Nucleus accumbens (tissue), 56 donors: Measurements from ENCODE around the gene COL16A1.
A peak's percentile ranks its signal among the peaks of the same experiment; 100 is the strongest.

Experiments
- DNase-seq, 56 donors: peaks; one replicate each; lab custom pipeline; 2025; lab: John Stamatoyannopoulos, UW

The COL16A1 gene

GRCh38 chr1:31669433-31669785 is 34.4 kb downstream of the COL16A1 start:
- no peak for DNase-seq

GRCh38 chr1:31668303-31668883 is 35.4 kb downstream of the COL16A1 start:
- no peak for DNase-seq

GRCh38 chr1:31667065-31667785 is 36.6 kb downstream of the COL16A1 start:
- no peak for DNase-seq

- DNase-seq, result peak in 25 of 56 donors; percentile 9 to 74 (median 49)
Measured at GRCh38 chr1:31666263-31666963, 37.4 kb downstream of the COL16A1 start.

GRCh38 chr1:31665234-31665878 is 38.5 kb downstream of the COL16A1 start:
- DNase-seq, result no peak

GRCh38 chr1:31664528-31664927 is 39.3 kb downstream of the COL16A1 start:
- DNase-seq, result no peak

GRCh38 chr1:31663622-31664452 is 40.0 kb downstream of the COL16A1 start:
- peak in 42 of 56 donors; percentile 8 to 75 (median 36) for DNase-seq

- no peak for DNase-seq
Measured at GRCh38 chr1:31662463-31662862, 41.4 kb downstream of the COL16A1 start.

GRCh38 chr1:31661856-31662255 is 42.0 kb downstream of the COL16A1 start:
- DNase-seq, result no peak

GRCh38 chr1:31660871-31661455 is 42.9 kb downstream of the COL16A1 start:
- no peak for DNase-seq

- no peak for DNase-seq
Measured at GRCh38 chr1:31659889-31660288, 43.9 kb downstream of the COL16A1 start.

GRCh38 chr1:31658721-31659120 is 45.1 kb downstream of the COL16A1 start:
- no peak for DNase-seq

- DNase-seq, result no peak
Measured at GRCh38 chr1:31657972-31658510, 45.8 kb downstream of the COL16A1 start.

- DNase-seq, result no peak
Measured at GRCh38 chr1:31657020-31657804, 46.6 kb downstream of the COL16A1 start.

GRCh38 chr1:31655756-31656155 is 48.1 kb downstream of the COL16A1 start:
- no peak for DNase-seq

GRCh38 chr1:31655104-31655503 is 48.7 kb downstream of the COL16A1 start:
- DNase-seq, result no peak

GRCh38 chr1:31654474-31654776 is 49.4 kb downstream of the COL16A1 start:
- DNase-seq, result no peak

- no peak for DNase-seq
Measured at GRCh38 chr1:31653717-31654473, 49.9 kb downstream of the COL16A1 start.
